Vagina (tissue), 2 donors: Measurements from ENCODE around the gene ATP5F1E. TPM values are rescaled to one million over a fixed set of nuclear protein-coding genes. Genes with fewer than 3 reads are reported as not detected.

ENCODE experiments used
- DNase-seq, 2 donors: peaks; one replicate each; pipeline ENCODE4 v3.0.0-alpha.2; 2017; ENCODE audit errors: extremely low spot score in 2 of 2
- H3K27ac ChIP-seq: fragments of 200-600 bp; sonication (generic); one replicate; pipeline ENCODE4 v1.5.1; 2019
- H3K27me3 ChIP-seq: fragments of 200-600 bp; sonication (generic); one replicate; pipeline ENCODE4 v1.5.1; 2019
- H3K36me3 ChIP-seq, 2 donors: fragments of 200-600 bp; sonication (generic); one replicate each; pipeline ENCODE4 v1.5.1; 2017 to 2019
- H3K4me1 ChIP-seq: fragments of 200-600 bp; sonication (generic); one replicate; pipeline ENCODE4 v1.5.1; 2019
- H3K4me3 ChIP-seq, 2 donors: fragments of 200-600 bp; sonication (generic); 1 replicate in 1 of 2; 2 replicates in 1 of 2; pipeline ENCODE4 v1.5.1; 2016 to 2019
- H3K9me3 ChIP-seq: fragments of 200-600 bp; sonication (generic); one replicate; pipeline ENCODE4 v1.5.1; 2019
- POLR2A ChIP-seq, 2 donors: fragments of 450-650 bp; IDR thresholded peaks; one replicate each; pipeline ENCODE4 v1.6.1; 2017; ENCODE audit warnings: antibody characterized with exemption in 2 of 2, mild to moderate bottlenecking in 2 of 2, moderate library complexity in 2 of 2
- POLR2AphosphoS5 ChIP-seq, 2 donors: sonication (generic); formaldehyde crosslinking; IDR thresholded peaks; one replicate each; pipeline ENCODE4 v1.9.0; 2017; ENCODE audit warnings: antibody characterized with exemption in 2 of 2, mild to moderate bottlenecking in 2 of 2, low read depth in 1 of 2; ENCODE audit not compliant: insufficient read depth in 1 of 2
- intact Hi-C: fragments of 100-400 bp; cut with DNase I; formaldehyde crosslinking; loops from one replicate; pipeline ENCODE4 v1.15.1; 2023
- total RNA-seq: library from RNA; depleted of rRNA; stranded (reverse); fragments of >200 nt; gene quantifications from one replicate; pipeline ENCODE4 v1.2.3, GENCODE V29; 2016
- TF ChIP-seq, protein P1 (sequence below), 3 experiments: fragments of 450-650 bp in 2 of 3; fragments of 200-600 bp in 1 of 3; sonication (generic) in 1 of 3; IDR thresholded peaks; one replicate each; pipeline ENCODE4 v1.5.1; 2017 to 2019; ENCODE audit warnings: antibody characterized with exemption in 3 of 3, mild to moderate bottlenecking in 2 of 3, moderate library complexity in 2 of 3

The ATP5F1E gene
- total RNA-seq, 1 donor from 2014 or later = 22.8 TPM

GRCh38 chr20:58982406-58983114 lies 49.6 kb downstream of the ATP5F1E start:
- peak overlapping the region; percentile 8 to 71 for H3K4me3 ChIP-seq
- peak in 1 of 2 donors; percentile 72 for DNase-seq
- H3K4me1 ChIP-seq = peaks cover 39% of the 10 kb centered on the region
- H3K36me3 ChIP-seq = peaks cover 5 to 14% of the 10 kb centered on the region in 2 donors
- H3K27ac ChIP-seq = no peak overlapping the region
- H3K9me3 ChIP-seq = no peaks in the 10 kb centered on the region
- intact Hi-C loops = loop anchor here (5.0 kb wide), 2 partner anchors 60 to 90 kb away; partner anchors contain the start of gene PRELID3B
- H3K27me3 ChIP-seq = no peaks in the 10 kb centered on the region
- TF ChIP-seq, protein P1, sequence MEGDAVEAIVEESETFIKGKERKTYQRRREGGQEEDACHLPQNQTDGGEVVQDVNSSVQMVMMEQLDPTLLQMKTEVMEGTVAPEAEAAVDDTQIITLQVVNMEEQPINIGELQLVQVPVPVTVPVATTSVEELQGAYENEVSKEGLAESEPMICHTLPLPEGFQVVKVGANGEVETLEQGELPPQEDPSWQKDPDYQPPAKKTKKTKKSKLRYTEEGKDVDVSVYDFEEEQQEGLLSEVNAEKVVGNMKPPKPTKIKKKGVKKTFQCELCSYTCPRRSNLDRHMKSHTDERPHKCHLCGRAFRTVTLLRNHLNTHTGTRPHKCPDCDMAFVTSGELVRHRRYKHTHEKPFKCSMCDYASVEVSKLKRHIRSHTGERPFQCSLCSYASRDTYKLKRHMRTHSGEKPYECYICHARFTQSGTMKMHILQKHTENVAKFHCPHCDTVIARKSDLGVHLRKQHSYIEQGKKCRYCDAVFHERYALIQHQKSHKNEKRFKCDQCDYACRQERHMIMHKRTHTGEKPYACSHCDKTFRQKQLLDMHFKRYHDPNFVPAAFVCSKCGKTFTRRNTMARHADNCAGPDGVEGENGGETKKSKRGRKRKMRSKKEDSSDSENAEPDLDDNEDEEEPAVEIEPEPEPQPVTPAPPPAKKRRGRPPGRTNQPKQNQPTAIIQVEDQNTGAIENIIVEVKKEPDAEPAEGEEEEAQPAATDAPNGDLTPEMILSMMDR (IDR thresholded peaks at IDR 0.05) = no peak
- TF ChIP-seq POLR2A (IDR thresholded peaks at IDR 0.05) (no peak), POLR2AphosphoS5 (IDR thresholded peaks at IDR 0.05; ENCODE audit: insufficient read depth in 1 of 2, low read depth in 1 of 2) (no peak)

- H3K27ac ChIP-seq = peak overlapping the region; percentile 83
- H3K4me1 ChIP-seq = peaks cover 39% of the 10 kb centered on the region
- intact Hi-C loops = loop anchor here (5.0 kb wide), 2 partner anchors 61 to 89 kb away; partner anchors contain the start of gene PRELID3B
- peaks cover 3 to 6% of the 10 kb centered on the region in 2 donors for H3K36me3 ChIP-seq
- no peaks in the 10 kb centered on the region for H3K9me3 ChIP-seq
- peak in 1 of 2 donors; percentile 84 for DNase-seq
- no peak for TF ChIP-seq POLR2A (IDR thresholded peaks at IDR 0.05)
- no peak for TF ChIP-seq POLR2AphosphoS5 (IDR thresholded peaks at IDR 0.05; ENCODE audit: insufficient read depth in 1 of 2, low read depth in 1 of 2)
- TF ChIP-seq, protein P1 (IDR thresholded peaks at IDR 0.05) = no peak
- H3K4me3 ChIP-seq = peak overlapping the region; percentile 71 to 95
- no peaks in the 10 kb centered on the region for H3K27me3 ChIP-seq
These were observed 50.3 kb downstream of the ATP5F1E start for GRCh38 chr20:58981628-58982364.

DNA sequence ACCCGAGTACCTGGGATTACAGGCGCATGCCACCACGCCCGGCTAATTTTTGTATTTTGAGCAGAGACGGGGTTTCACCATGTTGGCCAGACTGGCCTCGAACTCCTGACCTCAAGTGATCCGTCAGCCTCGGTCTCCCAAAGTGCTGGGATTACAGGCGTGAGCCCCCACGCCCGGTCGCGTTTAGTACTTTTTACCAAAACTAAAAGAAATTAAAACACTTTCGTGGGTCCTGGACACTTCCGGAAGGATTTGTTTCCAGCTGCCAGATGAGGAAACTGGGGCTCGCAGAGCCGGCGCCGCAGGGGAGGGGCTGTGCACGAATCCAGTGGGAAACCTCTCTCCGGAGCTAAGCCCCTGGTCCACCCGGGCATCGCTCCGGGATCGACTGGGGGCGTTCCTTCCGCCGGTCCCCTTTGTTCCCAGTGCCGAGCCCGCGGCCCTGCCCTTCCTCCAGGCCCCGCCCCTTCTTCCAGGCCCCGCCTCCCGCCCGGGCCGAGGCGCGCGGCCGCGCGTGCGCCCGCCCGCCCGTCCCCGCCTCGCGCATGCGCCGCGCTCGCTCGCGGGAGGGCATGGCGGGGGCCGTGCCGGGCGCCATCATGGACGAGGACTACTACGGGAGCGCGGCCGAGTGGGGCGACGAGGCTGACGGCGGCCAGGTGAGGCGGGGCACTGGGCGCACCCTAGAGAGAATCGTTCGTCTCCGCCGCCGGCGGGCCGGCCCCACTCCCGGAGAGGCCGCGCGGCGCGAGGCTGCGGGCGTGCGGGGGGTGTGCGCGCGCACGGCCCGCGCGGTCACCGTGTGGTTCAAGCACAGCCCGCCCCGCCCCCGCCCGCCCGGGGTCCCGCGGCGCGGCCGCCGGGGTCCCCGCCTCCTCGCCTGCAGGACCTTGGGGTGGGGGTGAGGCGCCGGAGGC lies 51.2 kb downstream of the ATP5F1E start, which contains the start of gene NELFCD:
NELFCD (plus strand) TSS at position 546 of the 917 bp plus-strand sequence; CDS start at position 600, 54 bp downstream.
- TF ChIP-seq, protein P1 (IDR thresholded peaks at IDR 0.05) = no peak
- TF ChIP-seq POLR2AphosphoS5 (IDR thresholded peaks at IDR 0.05; ENCODE audit: insufficient read depth in 1 of 2, low read depth in 1 of 2) (peak in 1 of 2 donors; percentile 62), POLR2A (IDR thresholded peaks at IDR 0.05) (peak in 1 of 2 donors; percentile 64)
- intact Hi-C loops = loop anchor here (5.0 kb wide), 2 partner anchors 61 to 89 kb away; partner anchors contain the start of gene PRELID3B
- Histone ChIP-seq H3K27ac (peak within 1 kb of the TSS; percentile 83), H3K9me3 (no peaks in the 10 kb centered on the region), H3K4me3 (peak within 1 kb of the TSS; percentile 71 to 95), H3K36me3 (no peaks in the 10 kb centered on the region), H3K4me1 (peaks cover 39% of the 10 kb centered on the region), H3K27me3 (no peaks in the 10 kb centered on the region)
- DNase-seq = peak in 1 of 2 donors; percentile 87

GRCh38 chr20:58978351-58979190 lies 53.6 kb downstream of the ATP5F1E start:
- TF ChIP-seq POLR2AphosphoS5 (IDR thresholded peaks at IDR 0.05; ENCODE audit: insufficient read depth in 1 of 2, low read depth in 1 of 2) (no peak), POLR2A (IDR thresholded peaks at IDR 0.05) (no peak)
- TF ChIP-seq, protein P1 (IDR thresholded peaks at IDR 0.05) = no peak
- intact Hi-C loops = no loop called here
- H3K4me3 ChIP-seq = no peak overlapping the region
- no peak overlapping the region for H3K27ac ChIP-seq
- no peaks in the 10 kb centered on the region for H3K36me3 ChIP-seq
- peak in 1 of 2 donors; percentile 42 for DNase-seq
- H3K27me3 ChIP-seq = no peaks in the 10 kb centered on the region
- H3K9me3 ChIP-seq = no peaks in the 10 kb centered on the region
- H3K4me1 ChIP-seq = peaks cover 20% of the 10 kb centered on the region
